Measurements from ENCODE around the gene SORT1. TPM values are rescaled to one million over a fixed set of nuclear protein-coding genes. Genes with fewer than 3 reads are reported as not detected.
"Not testable (repeated sequence)": the region's sequence is repeated elsewhere in the genome, so short reads cannot be mapped to it uniquely, and the experiment has no call there.

The SORT1 gene
- total and polyA plus RNA-seq, 7 experiments from 2014 or later, result 1.0 to 25.6 (median 1.8) TPM; not detected in 2

- no peaks in the 10 kb centered on the region for H3K9me3 ChIP-seq (ENCODE audit: control insufficient read depth in 2 of 3, low read length in 3 of 3)
- Mint-ChIP-seq H3K9me3 (no peaks in the 10 kb centered on the region), H3K27ac (no peak overlapping the region), H3K27me3 (peaks cover 0 to 23% (median 5%) of the 10 kb centered on the region in 5 donors), H3K4me3 (no peak overlapping the region), H3K4me1 (peaks cover 0 to 2% (median 0%) of the 10 kb centered on the region in 7 donors), H3K36me3 (no peaks in the 10 kb centered on the region)
- no peak overlapping the region for H3K27ac ChIP-seq (ENCODE audit: low read depth, low read length)
- H3K27me3 ChIP-seq (ENCODE audit: control insufficient read depth in 2 of 2, insufficient read depth in 2 of 2, low read length in 2 of 2), result no peaks in the 10 kb centered on the region
- CTCF ChIA-PET, result no interaction called here
- H3K36me3 ChIP-seq (ENCODE audit: control insufficient read depth in 2 of 3, insufficient read depth in 3 of 3, low read length in 3 of 3), result no peaks in the 10 kb centered on the region
- ATAC-seq (no peak), DNase-seq (no peak)
- no peaks in the 10 kb centered on the region for H3K4me1 ChIP-seq (ENCODE audit: control insufficient read depth in 2 of 2, insufficient read depth in 2 of 2, low read length in 2 of 2)
- no peak overlapping the region for H3K4me3 ChIP-seq (ENCODE audit: low read length)
- POLR2A ChIA-PET, result no interaction called here
- intact Hi-C loops (cut with micrococcal nuclease), result no loop called here
Observed at GRCh38 chr1:109309347-109309746, 88.4 kb downstream of the SORT1 start.

GRCh38 chr1:109307274-109308021 is 90.3 kb downstream of the SORT1 start:
- peaks cover 0 to 14% (median 5%) of the 10 kb centered on the region in 5 donors for H3K27me3 Mint-ChIP-seq
- no peaks in the 10 kb centered on the region for H3K9me3 Mint-ChIP-seq
- Histone ChIP-seq H3K36me3 (ENCODE audit: control insufficient read depth in 2 of 3, insufficient read depth in 3 of 3, low read length in 3 of 3) (no peaks in the 10 kb centered on the region), H3K4me1 (ENCODE audit: control insufficient read depth in 2 of 2, insufficient read depth in 2 of 2, low read length in 2 of 2) (no peaks in the 10 kb centered on the region), H3K9me3 (ENCODE audit: control insufficient read depth in 2 of 3, low read length in 3 of 3) (no peaks in the 10 kb centered on the region), H3K27me3 (ENCODE audit: control insufficient read depth in 2 of 2, insufficient read depth in 2 of 2, low read length in 2 of 2) (no peaks in the 10 kb centered on the region), H3K27ac (ENCODE audit: low read depth, low read length) (no peak overlapping the region), H3K4me3 (ENCODE audit: low read length) (no peak overlapping the region)
- peaks cover 0 to 2% (median 0%) of the 10 kb centered on the region in 7 donors for H3K4me1 Mint-ChIP-seq
- H3K4me3 Mint-ChIP-seq, result no peak overlapping the region
- intact Hi-C loops (cut with micrococcal nuclease), result no loop called here
- ChIA-PET POLR2A (no interaction called here), CTCF (no interaction called here)
- DNase-seq (no peak), ATAC-seq (peak; percentile 46)
- no peaks in the 10 kb centered on the region for H3K36me3 Mint-ChIP-seq
- peak overlapping the region in 1 of 9 donors; percentile 66 for H3K27ac Mint-ChIP-seq

- Mint-ChIP-seq H3K27me3 (peaks cover 0 to 14% (median 5%) of the 10 kb centered on the region in 5 donors), H3K4me1 (peaks cover 0 to 2% (median 0%) of the 10 kb centered on the region in 7 donors), H3K27ac (peak within 1 kb of the TSS in 1 of 9 donors; percentile 66), H3K9me3 (no peaks in the 10 kb centered on the region), H3K36me3 (no peaks in the 10 kb centered on the region), H3K4me3 (no peak within 1 kb of the TSS)
- Histone ChIP-seq H3K36me3 (ENCODE audit: control insufficient read depth in 2 of 3, insufficient read depth in 3 of 3, low read length in 3 of 3) (no peaks in the 10 kb centered on the region), H3K4me1 (ENCODE audit: control insufficient read depth in 2 of 2, insufficient read depth in 2 of 2, low read length in 2 of 2) (no peaks in the 10 kb centered on the region), H3K4me3 (ENCODE audit: low read length) (no peak within 1 kb of the TSS), H3K9me3 (ENCODE audit: control insufficient read depth in 2 of 3, low read length in 3 of 3) (no peaks in the 10 kb centered on the region), H3K27ac (ENCODE audit: low read depth, low read length) (no peak within 1 kb of the TSS), H3K27me3 (ENCODE audit: control insufficient read depth in 2 of 2, insufficient read depth in 2 of 2, low read length in 2 of 2) (no peaks in the 10 kb centered on the region)
- no peak for DNase-seq
- POLR2A ChIA-PET, result no interaction called here
- ATAC-seq, result no peak
- CTCF ChIA-PET, result no interaction called here
- intact Hi-C loops (cut with micrococcal nuclease), result no loop called here
Observed at GRCh38 chr1:109306832-109307273, 90.9 kb downstream of the SORT1 start, which contains the start of gene MYBPHL. MYBPHL (minus strand) TSS chr1:109307011; CDS start chr1:109306991, 20 bp downstream.

GRCh38 chr1:109305991-109306390 is 91.7 kb downstream of the SORT1 start:
- ATAC-seq; H3K4me1 ChIP-seq (ENCODE audit: control insufficient read depth in 2 of 2, insufficient read depth in 2 of 2, low read length in 2 of 2); H3K9me3 ChIP-seq (ENCODE audit: control insufficient read depth in 2 of 3, low read length in 3 of 3); intact Hi-C loops (cut with micrococcal nuclease); H3K27me3 ChIP-seq (ENCODE audit: control insufficient read depth in 2 of 2, insufficient read depth in 2 of 2, low read length in 2 of 2); CTCF ChIA-PET; H3K27ac Mint-ChIP-seq; H3K4me3 ChIP-seq (ENCODE audit: low read length); H3K36me3 ChIP-seq (ENCODE audit: control insufficient read depth in 2 of 3, insufficient read depth in 3 of 3, low read length in 3 of 3); H3K27ac ChIP-seq (ENCODE audit: low read depth, low read length); POLR2A ChIA-PET; H3K4me3 Mint-ChIP-seq; H3K4me1 Mint-ChIP-seq; H3K36me3 Mint-ChIP-seq; DNase-seq; H3K9me3 Mint-ChIP-seq: not testable (repeated sequence)
- peaks cover 0 to 14% (median 5%) of the 10 kb centered on the region in 5 donors for H3K27me3 Mint-ChIP-seq

- ATAC-seq (no peak), DNase-seq (no peak)
- Mint-ChIP-seq H3K36me3 (no peaks in the 10 kb centered on the region), H3K4me3 (no peak overlapping the region), H3K27me3 (peaks cover 0 to 15% (median 0%) of the 10 kb centered on the region in 5 donors), H3K9me3 (no peaks in the 10 kb centered on the region), H3K27ac (no peak overlapping the region), H3K4me1 (peaks cover 0 to 3% (median 0%) of the 10 kb centered on the region in 7 donors)
- POLR2A ChIA-PET, result no interaction called here
- Histone ChIP-seq H3K36me3 (ENCODE audit: control insufficient read depth in 2 of 3, insufficient read depth in 3 of 3, low read length in 3 of 3) (no peaks in the 10 kb centered on the region), H3K27ac (ENCODE audit: low read depth, low read length) (no peak overlapping the region), H3K4me1 (ENCODE audit: control insufficient read depth in 2 of 2, insufficient read depth in 2 of 2, low read length in 2 of 2) (no peaks in the 10 kb centered on the region), H3K27me3 (ENCODE audit: control insufficient read depth in 2 of 2, insufficient read depth in 2 of 2, low read length in 2 of 2) (no peaks in the 10 kb centered on the region), H3K9me3 (ENCODE audit: control insufficient read depth in 2 of 3, low read length in 3 of 3) (no peaks in the 10 kb centered on the region), H3K4me3 (ENCODE audit: low read length) (no peak overlapping the region)
- intact Hi-C loops (cut with micrococcal nuclease), result no loop called here
- CTCF ChIA-PET, result no interaction called here
Observed at GRCh38 chr1:109304226-109304920, 93.3 kb downstream of the SORT1 start.

GRCh38 chr1:109301874-109302273 is 95.8 kb downstream of the SORT1 start:
- no peak overlapping the region for H3K27ac Mint-ChIP-seq
- peaks cover 0 to 2% (median 0%) of the 10 kb centered on the region in 7 donors for H3K4me1 Mint-ChIP-seq
- ChIA-PET POLR2A (no interaction called here), CTCF (no interaction called here)
- Histone ChIP-seq H3K4me3 (ENCODE audit: low read length) (no peak overlapping the region), H3K27me3 (ENCODE audit: control insufficient read depth in 2 of 2, insufficient read depth in 2 of 2, low read length in 2 of 2) (no peaks in the 10 kb centered on the region), H3K36me3 (ENCODE audit: control insufficient read depth in 2 of 3, insufficient read depth in 3 of 3, low read length in 3 of 3) (no peaks in the 10 kb centered on the region), H3K9me3 (ENCODE audit: control insufficient read depth in 2 of 3, low read length in 3 of 3) (no peaks in the 10 kb centered on the region), H3K4me1 (ENCODE audit: control insufficient read depth in 2 of 2, insufficient read depth in 2 of 2, low read length in 2 of 2) (no peaks in the 10 kb centered on the region), H3K27ac (ENCODE audit: low read depth, low read length) (no peak overlapping the region)
- no peaks in the 10 kb centered on the region for H3K9me3 Mint-ChIP-seq
- no peak for DNase-seq
- peaks cover 0 to 7% (median 2%) of the 10 kb centered on the region in 5 donors for H3K27me3 Mint-ChIP-seq
- intact Hi-C loops (cut with micrococcal nuclease), result no loop called here
- ATAC-seq, result no peak
- no peak overlapping the region for H3K4me3 Mint-ChIP-seq
- H3K36me3 Mint-ChIP-seq, result no peaks in the 10 kb centered on the region
